ENCODE results near the gene PIGBOS1. TPM values are rescaled to one million over a fixed set of nuclear protein-coding genes. Genes with fewer than 3 reads are reported as not detected.

The PIGBOS1 gene
- total RNA-seq, 2 experiments from 2014 or later: 10.5 to 13.2 TPM

GRCh38 chr15:55334997-55335396 lies 16.1 kb upstream of the PIGBOS1 start:
- intact Hi-C loops (cut with micrococcal nuclease): no loop called here
- no peak overlapping the region for H3K4me3 Mint-ChIP-seq
- H3K27ac Mint-ChIP-seq: no peak overlapping the region
- no peak for TF ChIP-seq CTCF (IDR thresholded peaks at IDR 0.05)
- H3K27me3 Mint-ChIP-seq: no peaks in the 10 kb centered on the region
- ChIA-PET POLR2A (interaction anchor here (1.2 kb wide), 1 partner anchor 16 kb away, joined by 4 read pairs; the partner anchor contains the start of genes PIGB and PIGBOS1), CTCF (no interaction called here)
- no peaks in the 10 kb centered on the region for H3K4me1 Mint-ChIP-seq (ENCODE audit: low read depth)
- no peak for ATAC-seq
- H3K9me3 Mint-ChIP-seq: no peaks in the 10 kb centered on the region
- DNase-seq: no peak
- peaks cover 27% of the 10 kb centered on the region for H3K36me3 Mint-ChIP-seq (ENCODE audit: low read depth)

- H3K27me3 Mint-ChIP-seq: no peaks in the 10 kb centered on the region
- DNase-seq (no peak), ATAC-seq (no peak)
- POLR2A ChIA-PET: interaction anchor here (1.2 kb wide), 1 partner anchor 15 kb away, joined by 4 read pairs; the partner anchor contains the start of genes PIGB and PIGBOS1
- no peak overlapping the region for H3K27ac Mint-ChIP-seq
- H3K4me1 Mint-ChIP-seq (ENCODE audit: low read depth): no peaks in the 10 kb centered on the region
- CTCF ChIA-PET: no interaction called here
- H3K36me3 Mint-ChIP-seq (ENCODE audit: low read depth): peaks cover 25% of the 10 kb centered on the region
- no peak overlapping the region for H3K4me3 Mint-ChIP-seq
- no peaks in the 10 kb centered on the region for H3K9me3 Mint-ChIP-seq
- intact Hi-C loops (cut with micrococcal nuclease): no loop called here
- no peak for TF ChIP-seq CTCF (IDR thresholded peaks at IDR 0.05)
Measured at GRCh38 chr15:55334371-55334770, 15.4 kb upstream of the PIGBOS1 start.

GRCh38 chr15:55327387-55327786 lies 8.5 kb upstream of the PIGBOS1 start:
- DNase-seq (no peak), ATAC-seq (no peak)
- intact Hi-C loops (cut with micrococcal nuclease): no loop called here
- H3K27me3 Mint-ChIP-seq: no peaks in the 10 kb centered on the region
- no peaks in the 10 kb centered on the region for H3K9me3 Mint-ChIP-seq
- peaks cover 7% of the 10 kb centered on the region for H3K4me1 Mint-ChIP-seq (ENCODE audit: low read depth)
- TF ChIP-seq CTCF (IDR thresholded peaks at IDR 0.05): no peak
- POLR2A ChIA-PET: no interaction called here
- peaks cover 25% of the 10 kb centered on the region for H3K36me3 Mint-ChIP-seq (ENCODE audit: low read depth)
- no peak overlapping the region for H3K4me3 Mint-ChIP-seq
- H3K27ac Mint-ChIP-seq: no peak overlapping the region
- CTCF ChIA-PET: no interaction called here

GRCh38 chr15:55322467-55322866 lies 3.5 kb upstream of the PIGBOS1 start:
- Mint-ChIP-seq H3K4me3 (no peak overlapping the region), H3K36me3 (ENCODE audit: low read depth) (peaks cover 16% of the 10 kb centered on the region), H3K27me3 (no peaks in the 10 kb centered on the region), H3K27ac (no peak overlapping the region), H3K9me3 (no peaks in the 10 kb centered on the region), H3K4me1 (ENCODE audit: low read depth) (peaks cover 25% of the 10 kb centered on the region)
- DNase-seq: no peak
- CTCF ChIA-PET: interaction anchor here (1.1 kb wide), 1 partner anchor 86 kb away, joined by 3 read pairs; the partner anchor contains the start of genes CCPG1 and PIERCE2
- no peak for TF ChIP-seq CTCF (IDR thresholded peaks at IDR 0.05)
- POLR2A ChIA-PET: interaction anchor here (0.5 kb wide), 1 partner anchor 148 kb away, joined by 5 read pairs; no protein-coding TSS in a partner anchor
- no peak for ATAC-seq
- intact Hi-C loops (cut with micrococcal nuclease): no loop called here

GRCh38 chr15:55320963-55321362 lies 2.0 kb upstream of the PIGBOS1 start:
- no peak for ATAC-seq
- H3K27ac Mint-ChIP-seq: no peak overlapping the region
- no peaks in the 10 kb centered on the region for H3K9me3 Mint-ChIP-seq
- no peak overlapping the region for H3K4me3 Mint-ChIP-seq
- H3K36me3 Mint-ChIP-seq (ENCODE audit: low read depth): peaks cover 20% of the 10 kb centered on the region
- TF ChIP-seq CTCF (IDR thresholded peaks at IDR 0.05): no peak
- POLR2A ChIA-PET: no interaction called here
- intact Hi-C loops (cut with micrococcal nuclease): no loop called here
- CTCF ChIA-PET: no interaction called here
- no peak for DNase-seq
- H3K27me3 Mint-ChIP-seq: no peaks in the 10 kb centered on the region
- H3K4me1 Mint-ChIP-seq (ENCODE audit: low read depth): peaks cover 34% of the 10 kb centered on the region
